IMR-90 (cell line): Measurements from ENCODE around the gene KRTAP12-4. TPM values are rescaled to one million over a fixed set of nuclear protein-coding genes. Genes with fewer than 3 reads are reported as not detected.

Source experiments
- ATAC-seq: fragments of 200-7000 bp; cut with Tn5 transposase; 2 replicates; pipeline ENCODE4 v1.9.1; 2020; ENCODE audit warnings: low read depth, mild to moderate bottlenecking, moderate library complexity
- BruUV-seq: library from RNA; stranded (reverse); fragments of 400-500 nt; replicated peaks from 2 replicates; lab custom pipeline; 2021; lab: Mats Ljungman, UMichigan
- CTCF ChIA-PET: fragments of 300-600 bp; formaldehyde crosslinking; extraction: SDS; loops from one replicate; lab custom pipeline; 2021; ENCODE audit warnings: antibody characterized with exemption; lab: Yijun Ruan, JAX
- POLR2A ChIA-PET: fragments of 300-600 bp; sonication (Branson Sonifier 250); formaldehyde crosslinking; loops from one replicate; lab custom pipeline; 2022; ENCODE audit warnings: antibody characterized with exemption; ENCODE audit not compliant: unreplicated experiment; lab: Charles Lee
- DNase-seq: peaks from one replicate; pipeline ENCODE4 v3.0.0; 2013
- H2AFZ ChIP-seq: replicated peaks from 2 replicates; pipeline ENCODE3; 2013; ENCODE audit warnings: low read length, mild to moderate bottlenecking; ENCODE audit not compliant: poor library complexity
- H2AK5ac ChIP-seq: 2 replicates; pipeline ENCODE4 v1.6.1; 2013; ENCODE audit warnings: low read depth, low read length, inconsistent platforms
- H2AK9ac ChIP-seq: replicated peaks from 2 replicates; pipeline ENCODE3; 2013; ENCODE audit warnings: mild to moderate bottlenecking, low read depth, low read length, moderate library complexity; ENCODE audit not compliant: poor library complexity
- H2BK120ac ChIP-seq: 2 replicates; pipeline ENCODE4 v1.6.1; 2013; ENCODE audit warnings: low read depth, low read length, inconsistent platforms
- H2BK15ac ChIP-seq: 3 replicates; pipeline ENCODE4 v1.6.1; 2013; ENCODE audit warnings: low read depth, low read length, inconsistent platforms
- H2BK20ac ChIP-seq: 2 replicates; pipeline ENCODE4 v1.6.1; 2013; ENCODE audit warnings: low read depth, mild to moderate bottlenecking, inconsistent platforms, low read length, moderate library complexity
- H2BK5ac ChIP-seq: 2 replicates; pipeline ENCODE4 v1.6.1; 2013; ENCODE audit warnings: mild to moderate bottlenecking, low read depth, low read length, inconsistent platforms; ENCODE audit not compliant: poor library complexity, severe bottlenecking
- H3K14ac ChIP-seq: replicated peaks from 2 replicates; pipeline ENCODE4 v1.6.1; 2013; ENCODE audit warnings: low read depth, low read length, inconsistent platforms
- H3K18ac ChIP-seq: 2 replicates; pipeline ENCODE4 v1.6.1; 2013; ENCODE audit warnings: low read depth, low read length, control low read depth
- H3K23ac ChIP-seq: 2 replicates; pipeline ENCODE4 v1.6.1; 2013; ENCODE audit warnings: low read depth, low read length, inconsistent platforms
- H3K27ac ChIP-seq: 2 replicates; pipeline ENCODE4 v1.5.1; 2013; ENCODE audit warnings: mild to moderate bottlenecking, control low read depth, low read length; ENCODE audit not compliant: insufficient read depth
- H3K27me3 ChIP-seq: 2 replicates; pipeline ENCODE4 v1.6.1; 2013; ENCODE audit warnings: low read length; ENCODE audit not compliant: control insufficient read depth, insufficient read depth
- H3K36me3 ChIP-seq: 2 replicates; pipeline ENCODE4 v1.6.1; 2013; ENCODE audit warnings: low read length, mixed read lengths; ENCODE audit not compliant: control insufficient read depth, insufficient read depth
- H3K4ac ChIP-seq: 2 replicates; pipeline ENCODE4 v1.6.1; 2013; ENCODE audit warnings: low read depth, low read length, inconsistent platforms
- H3K4me1 ChIP-seq: 2 replicates; pipeline ENCODE4 v1.6.1; 2013; ENCODE audit warnings: low read length, mixed read lengths; ENCODE audit not compliant: control insufficient read depth, insufficient read depth
- H3K4me2 ChIP-seq: 2 replicates; pipeline ENCODE4 v1.6.1; 2013; ENCODE audit warnings: low read depth, mild to moderate bottlenecking, control low read depth, low read length, moderate library complexity
- H3K4me3 ChIP-seq: 2 replicates; pipeline ENCODE4 v1.5.1; 2013; ENCODE audit warnings: low read depth, mild to moderate bottlenecking, control low read depth, low read length, moderate library complexity; ENCODE audit not compliant: insufficient read depth
- H3K56ac ChIP-seq: 2 replicates; pipeline ENCODE4 v1.6.1; 2013; ENCODE audit warnings: low read length, inconsistent platforms; ENCODE audit not compliant: insufficient read depth; ENCODE audit errors: extremely low read depth
- H3K79me1 ChIP-seq, 2 experiments: 2 replicates each; pipeline ENCODE4 v1.6.1; 2013; ENCODE audit warnings: low read length in 2 of 2, inconsistent platforms in 1 of 2, low read depth in 1 of 2
- H3K9ac ChIP-seq: 2 replicates; pipeline ENCODE4 v1.6.1; 2013; ENCODE audit warnings: low read depth, low read length, control low read depth
- H3K9me1 ChIP-seq: 2 replicates; pipeline ENCODE4 v1.6.1; 2013; ENCODE audit warnings: low read length, inconsistent platforms; ENCODE audit not compliant: insufficient read depth
- H3K9me3 ChIP-seq: 2 replicates; pipeline ENCODE4 v1.6.1; 2013; ENCODE audit warnings: low read length; ENCODE audit not compliant: control insufficient read depth, insufficient read depth
- H4K20me1 ChIP-seq: 2 replicates; pipeline ENCODE4 v1.6.1; 2013; ENCODE audit warnings: low read length, inconsistent platforms; ENCODE audit not compliant: insufficient read depth
- H4K5ac ChIP-seq: 2 replicates; pipeline ENCODE4 v1.6.1; 2013; ENCODE audit warnings: mild to moderate bottlenecking, low read depth, low read length, control low read depth
- H4K8ac ChIP-seq, 2 experiments: 2 replicates each; pipeline ENCODE4 v1.6.1; 2013; ENCODE audit warnings: low read depth in 2 of 2, low read length in 2 of 2, control low read depth in 1 of 2, inconsistent platforms in 1 of 2
- H4K91ac ChIP-seq: 2 replicates; pipeline ENCODE4 v1.6.1; 2013; ENCODE audit warnings: low read depth, low read length, inconsistent platforms; ENCODE audit not compliant: insufficient read depth
- CHD1 ChIP-seq: IDR thresholded peaks from 2 replicates; pipeline ENCODE4 v1.6.1; 2012; ENCODE audit warnings: low read depth, low read length, improper control_type of control experiment
- MAFK ChIP-seq: IDR thresholded peaks from 2 replicates; pipeline ENCODE4 v1.6.1; 2012; ENCODE audit warnings: low read depth, low read length, improper control_type of control experiment
- MXI1 ChIP-seq: IDR thresholded peaks from 2 replicates; pipeline ENCODE4 v1.6.1; 2012; ENCODE audit warnings: low read depth, mild to moderate bottlenecking, low read length, moderate library complexity, borderline replicate concordance
- WGBS, 2 experiments: methylation state at CpG; one replicate each; pipeline versions ENCODE4 v1.1.5 to v1.1.7; 2013; ENCODE audit warnings: missing lambda C conversion rate in 2 of 2; ENCODE audit not compliant: insufficient read length in 1 of 2; ENCODE audit errors: extremely low coverage in 2 of 2; 5-methylcytosine and 5-hydroxymethylcytosine counted together
- dilution Hi-C: fragments of 300-500 bp; cut with HindIII; formaldehyde crosslinking; loops from one replicate; pipeline ENCODE4 v1.14.3; 2018; ENCODE audit warnings: low sequenced_read_pairs; ENCODE audit not compliant: unreplicated experiment
- in situ Hi-C: fragments of 300-500 bp; cut with MboI; formaldehyde crosslinking; loops from 3 replicates; pipeline ENCODE4 v1.14.3; 2019; ENCODE audit warnings: low sequenced_read_pairs, inconsistent platforms, mixed read lengths
- intact Hi-C: fragments of 100-400 bp; cut with micrococcal nuclease; formaldehyde crosslinking; loops from 2 replicates; pipeline ENCODE4 v1.10.0; 2022
- polyA plus RNA-seq, 3 experiments: library from polyadenylated mRNA; depleted of rRNA; stranded (reverse); fragments of >200 nt; gene quantifications; 2 replicates each; pipeline ENCODE4 v1.2.3, GENCODE V29; 2012; ENCODE audit warnings: low replicate concordance in 1 of 3
- total RNA-seq: library from RNA; depleted of rRNA; stranded (reverse); fragments of >200 nt; gene quantifications from 2 replicates; pipeline ENCODE4 v1.2.3, GENCODE V29; 2012

Gene KRTAP12-4
- total and polyA plus RNA-seq, 2 of the 4 experiments (the other 2 are of a cell fraction), result not detected

DNA sequence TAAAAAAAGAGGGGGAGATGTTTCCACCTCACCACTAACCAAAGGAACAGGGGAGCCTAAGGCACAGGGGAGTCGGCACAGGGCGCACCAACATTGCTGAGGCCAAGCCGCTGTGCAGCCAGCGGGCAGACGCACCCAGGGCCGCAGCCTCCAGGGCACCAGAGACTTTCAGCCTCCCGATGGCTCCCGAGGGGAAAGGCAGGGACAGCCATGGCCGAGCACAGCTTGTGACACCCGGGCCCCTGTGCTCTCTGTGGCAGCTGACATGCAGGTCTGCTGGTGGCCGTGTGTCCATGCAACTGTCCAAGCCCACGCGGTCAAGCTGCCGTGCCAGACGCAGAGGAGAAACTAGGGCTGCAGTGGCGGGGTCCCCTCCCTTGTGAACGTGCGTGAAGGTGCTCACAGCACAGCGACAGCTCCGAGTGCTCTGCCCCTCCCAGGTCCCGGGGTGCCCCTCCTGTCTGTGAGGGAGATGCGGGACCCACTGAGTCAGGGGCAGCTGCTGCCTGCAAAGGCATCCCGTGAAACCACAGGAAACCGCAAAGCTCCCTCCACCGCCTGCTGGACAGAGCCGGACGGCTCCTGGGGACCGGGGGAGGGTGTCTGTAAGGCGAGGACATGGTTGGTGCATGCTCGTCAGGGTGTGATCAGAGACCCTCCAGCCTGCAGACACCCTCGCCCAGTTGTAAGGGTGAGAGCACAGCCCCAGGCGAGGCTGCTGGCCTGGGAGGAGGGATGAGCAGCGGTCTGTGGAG is 5.7 kb downstream of the KRTAP12-4 start:
- dilution Hi-C loops, result no loop called here
- Histone ChIP-seq H3K4me3 (no peak overlapping the region), H4K5ac (no peak overlapping the region), H4K91ac (no peak overlapping the region), H3K27ac (no peak overlapping the region), H3K4me1 (no peaks in the 10 kb centered on the region), H4K20me1 (no peaks in the 10 kb centered on the region), H2BK120ac (no peak overlapping the region), H4K8ac (no peak overlapping the region), H3K18ac (no peak overlapping the region), H2AFZ (peak overlapping the region; percentile 14), H3K9ac (no peak overlapping the region), H3K56ac (no peak overlapping the region), H2AK5ac (no peak overlapping the region), H3K23ac (no peak overlapping the region), H2AK9ac (no peak overlapping the region), H3K9me3 (peaks cover 4% of the 10 kb centered on the region), H3K14ac (no peak overlapping the region), H3K4me2 (no peak overlapping the region), H3K36me3 (no peaks in the 10 kb centered on the region), H3K27me3 (no peaks in the 10 kb centered on the region; the same call in 1 of the 2 replicates), H2BK20ac (no peak overlapping the region), H3K9me1 (no peaks in the 10 kb centered on the region), H3K4ac (no peak overlapping the region), H2BK15ac (no peak overlapping the region), H2BK5ac (no peak overlapping the region), H3K79me1 (no peaks in the 10 kb centered on the region)
- BruUV-seq, result no TSS peak
- DNase-seq, result no peak
- POLR2A ChIA-PET, result no interaction called here
- CTCF ChIA-PET, result no interaction called here
- in situ Hi-C loops, result no loop called here
- WGBS, 2 experiments, result 64% methylated on average over 19 of the region's 33 CpGs; no CpG with 5 or more reads in 1 of the 2 experiments
- no peak for ATAC-seq
- TF ChIP-seq MAFK (no peak), MXI1 (no peak), CHD1 (no peak)
- intact Hi-C loops, result no loop called here
